NCI-H82 (cell line): Measurements from ENCODE around the gene GPLD1.
"Not testable (repeated sequence)": the region's sequence is repeated elsewhere in the genome, so short reads cannot be mapped to it uniquely, and the experiment has no call there.

Experiments used
- DNase-seq: peaks from one replicate; lab custom pipeline; 2025; lab: John Stamatoyannopoulos, UW

Gene GPLD1

DNA sequence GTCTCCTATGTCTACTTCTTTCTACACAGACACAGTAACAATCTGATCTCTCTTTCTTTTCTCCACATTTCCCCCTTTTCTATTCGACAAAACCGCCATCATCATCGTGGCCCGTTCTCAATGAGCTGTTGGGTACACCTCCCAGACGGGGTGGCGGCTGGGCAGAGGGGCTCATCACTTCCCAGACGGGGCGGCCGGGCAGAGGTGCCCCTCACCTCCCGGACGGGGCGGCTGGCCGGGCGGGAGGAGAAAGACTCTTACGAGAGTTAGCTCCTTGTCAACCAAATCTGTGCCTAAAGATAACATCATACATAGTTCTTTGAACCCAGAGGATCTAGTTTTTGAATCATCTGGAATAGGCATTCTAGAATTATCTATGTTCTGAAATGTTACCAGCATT is 74.8 kb downstream of the GPLD1 start:
- not testable (repeated sequence) for DNase-seq

GRCh38 chr6:24412294-24412693 is 77.1 kb downstream of the GPLD1 start:
- no peak for DNase-seq

DNA sequence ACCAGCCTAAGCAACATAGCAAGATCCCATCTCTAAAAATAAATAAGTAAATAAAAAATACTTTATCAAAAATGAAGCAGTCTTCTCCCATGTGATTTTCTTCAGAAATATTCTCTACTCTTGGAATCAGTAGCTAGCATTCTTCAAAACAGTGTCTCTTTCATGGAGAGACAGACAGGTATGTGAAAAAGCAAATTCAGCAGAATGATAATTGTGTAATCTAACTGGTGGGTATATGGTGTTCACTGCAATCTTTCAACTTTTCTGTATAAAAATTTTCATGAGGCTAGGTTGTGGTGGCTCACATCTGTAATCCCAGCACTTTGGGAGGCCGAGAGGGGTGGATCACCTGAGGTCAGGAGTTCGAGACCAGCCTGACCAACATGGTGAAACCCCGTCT is 78.8 kb downstream of the GPLD1 start:
- DNase-seq = no peak

DNA sequence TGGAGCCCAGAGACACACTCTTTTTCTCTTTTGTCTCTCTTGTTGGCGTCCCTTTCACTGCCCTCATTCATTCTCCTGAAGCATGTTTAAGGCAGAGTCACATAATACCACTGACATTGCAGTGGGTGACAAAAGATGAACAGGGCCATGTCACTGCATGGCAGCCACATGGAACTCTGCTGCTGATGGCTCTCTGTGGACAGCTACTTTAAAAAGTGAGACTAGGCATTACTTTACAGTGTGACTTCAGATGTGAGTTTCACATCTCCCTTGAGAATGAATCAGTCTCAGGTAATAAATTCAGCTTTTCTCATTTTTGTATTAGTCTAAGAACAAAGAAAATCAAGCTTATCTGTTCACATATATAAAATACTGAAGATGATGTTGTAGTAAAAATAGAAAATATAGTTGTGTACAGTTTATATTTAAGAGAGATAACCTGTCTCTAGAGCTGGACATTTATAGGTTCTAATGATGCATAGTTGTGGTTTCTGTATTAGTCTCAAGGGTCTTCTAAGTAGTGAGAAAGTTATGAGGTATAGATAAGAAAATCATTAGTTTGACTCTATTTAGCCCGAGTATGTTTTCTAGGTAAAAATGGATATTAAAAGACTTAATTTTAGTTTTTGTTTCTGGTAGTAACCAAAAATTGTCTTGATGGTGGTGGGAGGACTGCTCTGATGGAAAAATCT is 80.5 kb downstream of the GPLD1 start:
- DNase-seq = no peak

- no peak for DNase-seq
Measured at GRCh38 chr6:24405262-24405661, 84.1 kb downstream of the GPLD1 start.

DNA sequence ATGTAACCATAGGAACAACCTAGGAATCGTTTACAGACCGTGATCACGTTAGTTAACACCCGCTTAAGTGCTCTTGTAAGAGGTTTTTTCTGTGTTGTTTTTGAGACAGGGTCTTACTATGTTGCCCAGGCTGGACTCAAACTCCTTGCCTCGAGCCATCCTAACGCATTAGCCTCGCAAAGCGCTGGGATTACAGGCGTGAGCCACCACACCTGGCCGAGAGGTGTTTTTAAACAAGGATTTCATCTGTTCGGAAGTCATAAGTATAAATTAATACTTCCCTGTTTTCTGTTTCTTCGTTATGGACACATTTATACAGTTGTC is 85.9 kb downstream of the GPLD1 start:
- DNase-seq = no peak

GRCh38 chr6:24402697-24403500 is 86.5 kb downstream of the GPLD1 start, which contains the start of gene MRS2:
MRS2 (plus strand) TSS chr6:24402936; CDS start chr6:24403047, 111 bp downstream.
- DNase-seq = peak; percentile 87

GRCh38 chr6:24401458-24401857 is 87.9 kb downstream of the GPLD1 start:
- DNase-seq = no peak

GRCh38 chr6:24400045-24401039 is 89.0 kb downstream of the GPLD1 start:
- peak; percentile 60 for DNase-seq

GRCh38 chr6:24397631-24398030 is 91.7 kb downstream of the GPLD1 start:
- DNase-seq = peak; percentile 78

- DNase-seq = peak; percentile 32
Measured at GRCh38 chr6:24396824-24397223, 92.6 kb downstream of the GPLD1 start.

- no peak for DNase-seq
Measured at GRCh38 chr6:24394780-24395437, 94.5 kb downstream of the GPLD1 start.

DNA sequence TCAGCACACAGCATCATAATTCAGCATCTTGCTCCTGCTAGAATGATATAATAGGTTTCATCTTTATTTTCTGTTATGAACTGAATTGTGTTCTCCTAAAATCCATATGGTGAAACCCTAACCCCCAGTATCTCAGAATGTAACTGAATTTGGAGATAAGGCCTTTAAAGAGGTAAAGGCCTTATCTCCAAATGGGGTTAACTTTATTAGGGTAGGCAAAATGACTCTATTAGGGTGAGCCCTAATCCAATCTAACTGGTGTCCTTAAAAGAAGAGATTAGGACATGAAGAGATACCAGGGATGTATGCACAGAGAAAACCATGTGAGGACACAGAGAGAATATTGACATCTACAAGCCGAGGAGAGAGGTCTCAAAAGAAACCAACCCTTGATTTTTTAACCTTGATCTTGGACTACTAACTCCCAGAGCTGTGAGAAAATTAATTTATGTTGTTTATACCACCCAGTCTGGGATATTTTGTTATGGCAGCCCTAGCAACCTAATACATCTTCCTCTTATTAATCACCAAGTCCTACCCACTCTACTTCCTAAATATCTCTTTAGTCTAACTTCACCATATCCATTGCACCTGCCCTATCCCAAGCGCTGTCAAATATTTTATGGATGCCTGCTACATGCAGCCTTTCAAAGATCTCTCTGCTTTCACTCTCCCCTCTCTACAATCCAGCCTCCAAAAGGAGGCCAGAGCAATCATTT is 95.2 kb downstream of the GPLD1 start:
- peak; percentile 63 for DNase-seq

DNA sequence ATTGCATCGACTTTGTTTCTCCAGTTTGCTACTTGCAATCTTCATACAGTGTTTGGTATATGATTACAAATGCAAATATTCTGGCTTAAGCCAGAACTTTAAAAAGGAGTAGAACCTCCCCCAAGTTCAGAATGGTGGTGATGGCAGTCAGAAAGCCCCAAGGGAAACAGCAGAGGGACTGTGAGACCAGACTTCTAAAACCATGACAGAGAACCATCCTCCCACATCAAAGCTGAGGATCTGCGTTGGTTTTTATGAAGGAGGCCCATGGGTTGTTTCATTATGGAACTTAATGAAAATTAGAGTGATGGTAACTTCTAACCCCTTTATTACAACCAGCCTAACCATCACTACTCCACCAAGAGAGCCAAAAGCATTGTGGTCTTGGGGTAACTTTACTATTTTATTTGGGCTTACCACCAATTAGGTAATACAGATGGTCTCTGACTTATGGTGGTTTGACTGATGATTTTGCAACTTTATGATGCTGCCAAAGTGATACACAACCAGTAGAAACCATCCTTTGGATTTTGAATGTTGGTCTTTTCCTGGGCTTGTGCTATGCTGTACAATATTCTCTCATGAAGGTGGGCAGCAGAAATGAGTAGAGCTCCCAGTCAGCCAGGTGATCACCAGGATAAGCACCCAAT is 97.5 kb downstream of the GPLD1 start:
- DNase-seq = no peak

- no peak for DNase-seq
Measured at GRCh38 chr6:24391208-24391607, 98.2 kb downstream of the GPLD1 start.

DNA sequence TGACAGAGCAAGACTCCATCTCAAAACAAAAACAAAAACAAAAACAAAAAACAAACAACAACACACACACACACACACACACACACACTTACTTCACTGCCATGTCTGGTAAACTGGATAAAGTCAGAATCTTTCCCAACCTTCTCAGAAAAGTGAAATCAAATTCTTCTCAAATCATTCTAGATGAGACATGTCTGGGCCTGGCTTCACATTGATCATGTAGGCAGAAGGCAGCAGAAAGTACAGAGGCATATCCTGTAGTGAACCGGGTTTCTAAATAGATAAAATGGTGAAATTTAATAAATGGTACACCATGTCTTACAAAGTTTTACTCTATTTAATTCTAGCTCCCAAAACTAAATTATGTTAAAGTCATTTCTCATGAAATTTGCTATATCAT is 101.6 kb downstream of the GPLD1 start:
- DNase-seq = no peak

DNA sequence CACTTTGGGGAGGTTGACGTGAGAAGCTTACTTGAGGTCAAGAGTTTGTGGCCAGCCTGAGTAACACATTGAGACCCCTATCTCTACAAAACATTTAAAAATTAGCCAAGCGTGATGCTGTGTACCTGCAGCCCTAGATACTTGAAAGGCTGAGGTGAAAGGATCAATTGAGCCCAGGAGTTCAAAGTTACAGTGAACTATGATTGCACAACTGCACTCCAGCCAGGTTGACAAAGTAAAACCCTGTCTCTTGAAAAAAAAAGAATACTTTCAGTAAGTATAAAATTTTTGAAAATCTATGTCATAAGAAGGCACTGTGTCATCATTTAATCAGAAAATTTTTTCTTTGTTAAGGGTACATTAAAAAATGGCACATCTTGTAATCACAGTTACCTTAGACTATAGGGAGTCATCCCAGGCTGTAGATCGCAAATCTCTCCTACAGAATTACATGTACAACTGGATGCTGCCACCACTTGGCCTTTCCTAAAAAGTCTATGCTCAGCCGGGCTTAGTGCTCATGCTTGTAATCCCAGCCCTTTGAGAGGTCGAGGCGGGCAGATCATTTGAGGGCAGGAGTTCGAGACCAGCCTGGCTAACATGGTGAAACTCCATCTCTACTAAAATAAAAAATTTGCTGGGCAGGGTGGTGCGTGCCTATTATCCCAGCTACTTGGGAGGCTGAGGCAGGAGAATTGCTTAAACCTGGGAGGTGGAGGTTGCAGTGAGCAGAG is 103.7 kb downstream of the GPLD1 start:
- DNase-seq = peak; percentile 6

GRCh38 chr6:24384369-24385130 is 104.8 kb downstream of the GPLD1 start:
- DNase-seq = not testable (repeated sequence)

- not testable (repeated sequence) for DNase-seq
Measured at GRCh38 chr6:24382891-24383494, 106.4 kb downstream of the GPLD1 start.
